CD4-positive, alpha-beta T cell treated with Interleukin-17A for 1 hour (primary cell): ENCODE results near the gene OVOL3.
"Not testable (repeated sequence)": the region's sequence is repeated elsewhere in the genome, so short reads cannot be mapped to it uniquely, and the experiment has no call there.

Experiments
- DNase-seq: peaks from one replicate; pipeline ENCODE4 v3.0.0-alpha.2; 2020

The OVOL3 gene

GRCh38 chr19:36110487-36111199 is at the start of gene OVOL3:
OVOL3 (plus strand) TSS chr19:36111143; CDS start chr19:36111203, 60 bp downstream.
- no peak for DNase-seq

GRCh38 chr19:36061367-36061766 is 49.6 kb upstream of the OVOL3 start:
- no peak for DNase-seq

GRCh38 chr19:36064826-36065225 is 46.1 kb upstream of the OVOL3 start:
- no peak for DNase-seq

GRCh38 chr19:36067681-36068080 is 43.3 kb upstream of the OVOL3 start:
- no peak for DNase-seq

DNA sequence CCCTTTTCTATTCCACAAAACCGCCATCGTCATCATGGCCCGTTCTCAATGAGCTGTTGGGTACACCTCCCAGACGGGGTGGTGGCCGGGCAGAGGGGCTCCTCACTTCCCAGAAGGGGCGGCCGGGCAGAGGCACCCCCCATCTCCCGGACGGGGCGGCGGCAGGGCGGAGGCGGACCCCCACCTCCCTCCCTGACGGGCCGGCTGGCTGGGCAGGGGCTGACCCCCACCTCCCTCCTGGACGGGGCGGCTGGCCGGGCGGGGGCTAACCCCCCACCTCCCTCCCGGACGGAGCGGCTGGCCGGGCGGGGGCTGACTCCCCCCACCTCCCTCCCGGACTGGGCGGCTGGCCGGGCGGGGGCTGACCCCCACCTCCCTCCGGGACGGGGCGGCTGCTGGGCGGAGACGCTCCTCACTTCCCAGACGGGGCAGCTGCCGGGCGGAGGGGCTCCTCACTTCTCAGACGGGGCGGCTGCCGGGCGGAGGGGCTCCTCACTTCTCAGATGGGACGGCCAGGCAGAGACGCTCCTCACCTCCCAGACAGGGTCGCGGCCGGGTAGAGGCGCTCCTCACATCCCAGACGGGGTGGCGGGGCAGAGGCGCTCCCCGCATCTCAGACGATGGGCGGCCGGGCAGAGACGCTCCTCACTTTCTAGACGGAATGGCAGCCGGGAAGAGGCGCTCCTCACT is 42.0 kb upstream of the OVOL3 start:
- DNase-seq = not testable (repeated sequence)

GRCh38 chr19:36072081-36072480 is 38.9 kb upstream of the OVOL3 start:
- DNase-seq = no peak

- no peak for DNase-seq
Observed at GRCh38 chr19:36073121-36073876, 37.6 kb upstream of the OVOL3 start.

DNA sequence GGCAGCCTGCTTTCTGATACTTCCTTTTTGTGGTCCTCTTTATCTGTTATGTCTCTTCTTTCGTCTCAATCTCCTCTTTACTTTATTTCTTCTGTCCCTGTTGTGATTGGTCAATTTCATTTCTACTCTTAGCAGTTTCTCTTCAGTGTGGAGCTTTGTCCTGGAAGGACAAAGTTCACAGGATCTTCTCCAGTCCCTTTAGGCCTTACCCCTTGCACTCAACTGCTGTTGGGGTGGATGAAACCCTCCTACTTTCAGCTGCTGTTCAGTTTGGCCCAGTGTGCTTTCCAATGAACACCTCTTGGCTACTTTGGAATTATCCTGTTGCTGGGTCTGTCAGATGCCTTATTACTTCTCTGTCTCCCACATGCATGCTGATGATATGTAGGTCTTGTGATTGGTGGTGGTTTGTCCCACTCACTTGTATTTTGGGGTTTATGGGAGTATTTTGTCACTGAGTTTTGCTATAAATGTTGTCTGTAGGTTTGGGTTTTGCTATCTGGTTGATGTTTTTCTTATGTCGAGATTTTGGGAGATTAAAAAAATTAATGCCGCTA is 31.5 kb upstream of the OVOL3 start:
- DNase-seq = no peak

GRCh38 chr19:36081385-36081784 is 29.6 kb upstream of the OVOL3 start:
- DNase-seq = no peak

GRCh38 chr19:36081894-36082293 is 29.0 kb upstream of the OVOL3 start:
- DNase-seq = no peak

DNA sequence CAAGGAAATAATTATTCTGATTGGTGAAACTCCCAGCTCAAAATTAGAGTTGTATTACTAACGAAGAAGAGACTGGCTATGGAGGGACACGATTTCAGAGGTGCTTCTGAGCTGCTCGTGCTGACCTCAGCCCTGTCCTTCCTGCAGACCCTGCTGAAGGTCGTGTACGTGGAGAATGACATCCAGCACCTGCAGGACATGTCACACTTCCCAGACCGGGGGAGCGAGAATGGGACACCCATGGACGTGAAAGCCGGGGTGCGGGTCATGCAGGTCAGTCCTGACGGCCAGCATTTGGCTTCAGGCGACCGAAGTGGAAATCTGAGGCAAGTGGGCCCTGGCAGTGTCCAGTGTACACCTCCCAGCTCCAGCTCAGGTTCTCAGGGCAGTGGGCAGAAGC is 28.0 kb upstream of the OVOL3 start:
- no peak for DNase-seq

GRCh38 chr19:36084231-36085009 is 26.5 kb upstream of the OVOL3 start:
- DNase-seq = no peak

DNA sequence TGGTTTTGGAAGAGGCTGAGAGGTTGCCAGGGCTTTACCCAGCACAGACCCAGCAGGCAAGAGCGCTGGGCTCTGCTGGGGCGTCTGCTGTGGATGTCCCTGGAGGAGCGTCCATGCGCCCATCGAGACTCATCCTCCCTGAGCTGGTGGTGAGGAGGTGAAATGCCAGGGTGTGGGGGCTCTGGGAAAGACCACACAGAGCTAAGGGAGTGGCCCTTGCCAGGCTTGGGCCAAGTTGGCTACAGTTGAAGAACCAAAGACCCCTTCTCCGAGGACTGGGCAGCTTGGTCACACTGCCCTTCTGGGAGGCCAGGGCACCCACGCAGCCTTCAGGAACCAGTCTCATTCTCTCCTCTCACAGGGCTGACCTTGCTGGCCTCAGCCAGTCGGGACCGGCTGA is 24.6 kb upstream of the OVOL3 start:
- DNase-seq = no peak

DNA sequence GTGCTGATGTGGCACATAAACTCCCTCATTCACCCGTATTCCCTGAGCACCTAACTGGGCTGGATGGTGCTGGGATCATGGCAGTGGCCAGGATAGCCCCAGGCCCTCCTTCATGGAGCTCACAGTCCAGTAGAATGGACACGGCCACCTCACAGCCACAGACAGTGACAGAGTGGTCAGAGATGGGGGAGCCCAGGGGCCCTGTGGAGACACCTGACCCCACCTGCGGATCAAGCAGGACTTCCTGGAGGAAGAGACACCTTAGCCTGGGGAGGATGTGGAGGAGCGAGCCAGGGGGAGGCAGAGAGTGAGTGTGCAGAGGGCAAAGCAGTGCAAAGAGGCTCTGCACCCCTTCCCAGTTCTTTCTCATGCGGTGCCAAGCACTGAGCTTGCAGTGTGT is 21.1 kb upstream of the OVOL3 start:
- DNase-seq = no peak

- no peak for DNase-seq
Observed at GRCh38 chr19:36090910-36091695, 19.8 kb upstream of the OVOL3 start.

GRCh38 chr19:36092566-36092965 is 18.4 kb upstream of the OVOL3 start:
- DNase-seq = no peak

- no peak for DNase-seq
Observed at GRCh38 chr19:36093146-36093662, 17.7 kb upstream of the OVOL3 start.

DNA sequence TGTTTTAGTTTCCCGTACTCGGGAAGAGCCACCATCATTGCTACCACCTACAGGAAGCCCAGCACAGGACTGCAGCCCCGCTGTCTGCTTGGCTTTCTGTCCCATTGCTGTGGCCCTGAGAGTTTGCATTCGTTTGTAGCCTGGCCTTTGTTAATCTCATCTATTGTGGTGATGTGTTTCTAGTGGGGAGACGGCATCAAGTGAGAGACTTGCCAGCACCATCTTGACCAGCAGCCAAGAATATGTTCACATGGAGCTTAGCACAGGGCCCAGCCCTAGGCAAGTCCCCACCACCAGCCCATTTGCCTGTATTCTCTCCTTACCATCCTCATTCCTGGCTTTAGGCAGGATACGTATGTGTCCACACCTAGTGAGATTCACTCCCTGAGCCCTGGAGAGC is 17.3 kb upstream of the OVOL3 start:
- DNase-seq = no peak

GRCh38 chr19:36097036-36097435 is 13.9 kb upstream of the OVOL3 start:
- no peak for DNase-seq

- no peak for DNase-seq
Observed at GRCh38 chr19:36099166-36099785, 11.7 kb upstream of the OVOL3 start.

- DNase-seq = no peak
Observed at GRCh38 chr19:36100476-36100875, 10.5 kb upstream of the OVOL3 start.
